ENCODE results near the gene TMCO2.

Gene TMCO2

DNA sequence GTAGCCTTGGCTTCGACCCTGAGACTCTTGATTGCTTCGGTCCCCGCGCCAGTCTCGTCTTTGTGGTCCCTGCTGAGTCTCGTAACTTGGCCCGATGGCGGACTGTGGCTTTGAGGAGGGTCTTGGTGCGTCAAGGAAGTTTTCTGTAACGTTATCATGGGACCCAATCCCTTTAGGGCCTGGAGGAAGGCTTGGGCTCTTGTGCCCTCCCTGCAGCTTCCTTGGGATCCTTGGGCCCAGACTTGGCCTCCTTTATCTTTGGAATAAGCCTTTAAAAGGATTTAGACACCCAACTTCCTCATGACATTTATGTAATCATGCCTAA is 10.7 kb downstream of the TMCO2 start:
- DNase-seq = no peak

DNA sequence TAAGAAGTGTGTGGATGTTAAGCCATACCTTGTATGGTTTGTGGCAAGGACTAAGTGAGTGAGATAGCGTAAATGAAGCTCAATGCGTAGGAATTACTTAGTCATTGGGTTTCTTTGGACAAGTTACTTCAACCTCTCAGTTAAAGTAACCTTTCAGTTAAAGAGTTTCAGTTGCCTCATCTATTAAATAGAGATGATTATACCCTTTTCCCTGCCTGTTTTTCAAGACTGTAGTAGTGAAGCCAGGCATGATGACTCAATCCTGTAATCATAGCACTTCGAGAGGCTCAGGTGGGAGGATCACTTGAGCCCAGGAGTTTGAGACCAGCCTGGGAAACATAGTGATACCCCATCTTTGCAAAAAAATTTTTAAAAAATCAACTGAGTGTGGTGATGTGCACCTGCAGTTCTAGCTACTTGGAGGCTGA is 16.6 kb downstream of the TMCO2 start:
- DNase-seq = no peak

DNA sequence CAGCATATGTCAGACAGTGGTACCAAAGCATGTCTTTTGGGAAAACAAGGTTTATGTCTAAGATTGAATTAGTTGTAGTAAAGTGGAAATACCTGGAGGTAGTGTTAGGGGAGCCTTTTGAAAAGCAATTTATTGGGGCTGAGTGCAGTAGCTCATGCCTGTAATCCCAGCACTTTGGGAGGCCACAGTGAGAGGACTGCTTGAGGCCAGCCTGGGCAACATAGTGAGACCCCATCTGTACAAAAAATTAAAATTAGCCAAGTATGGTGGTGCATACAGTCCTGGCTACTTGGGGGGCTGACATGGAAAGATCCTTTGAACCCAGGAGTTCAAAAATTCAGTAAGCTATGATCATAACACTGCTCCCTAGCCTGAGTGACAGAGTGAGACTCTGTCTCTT is 17.6 kb downstream of the TMCO2 start:
- no peak for DNase-seq

DNA sequence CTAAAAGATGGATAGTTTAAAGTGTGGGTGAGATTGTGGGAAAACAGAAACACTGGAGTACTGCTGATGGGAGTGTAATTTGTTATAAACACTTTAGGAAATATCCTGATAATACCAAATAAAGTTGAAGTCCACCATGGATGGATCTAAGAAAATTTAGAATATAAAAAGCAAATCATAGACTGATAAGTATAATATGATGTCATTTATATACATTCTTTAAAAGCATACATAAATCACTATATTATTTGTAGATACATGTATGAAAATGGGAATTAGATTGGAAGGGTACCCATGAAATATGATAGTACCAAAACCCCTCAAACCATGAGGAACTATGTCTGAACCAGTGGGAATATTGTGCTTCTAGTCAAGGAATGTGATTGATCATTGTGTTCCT is 18.2 kb downstream of the TMCO2 start:
- DNase-seq = no peak

DNA sequence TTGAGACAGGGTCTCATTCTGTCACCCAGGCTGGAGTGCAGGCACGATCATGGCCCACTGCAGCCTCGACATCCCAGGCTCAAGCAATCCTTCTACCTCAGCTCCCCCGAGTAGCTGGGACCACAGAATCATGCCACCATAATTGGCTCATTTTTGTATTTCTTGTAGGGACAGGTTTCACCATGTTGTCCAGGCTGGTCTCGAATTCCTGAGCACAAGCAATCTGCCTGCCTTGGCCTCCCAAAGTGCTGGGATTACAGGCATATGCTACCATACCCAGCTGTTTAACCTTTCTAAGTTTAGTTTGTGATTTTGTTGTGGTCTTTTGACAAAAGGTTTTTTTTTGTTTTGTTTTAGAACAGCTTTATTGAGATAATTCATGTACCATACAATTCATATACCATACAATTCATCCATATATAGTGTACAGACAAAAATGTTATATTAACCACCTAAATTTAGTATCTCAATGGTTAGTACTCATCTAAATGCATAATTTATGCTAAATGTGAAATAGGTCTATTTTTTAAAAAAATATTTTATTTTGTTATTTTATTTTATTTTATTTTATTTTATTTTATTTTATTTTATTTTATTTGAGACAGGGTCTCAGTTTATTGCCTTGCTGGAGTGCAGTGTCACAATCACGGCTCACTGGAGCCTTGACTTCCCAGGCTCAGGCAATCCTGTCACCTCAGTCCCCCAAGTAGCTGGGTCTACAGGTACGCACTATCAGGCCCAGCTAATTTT is 19.2 kb downstream of the TMCO2 start:
- DNase-seq = no peak

DNA sequence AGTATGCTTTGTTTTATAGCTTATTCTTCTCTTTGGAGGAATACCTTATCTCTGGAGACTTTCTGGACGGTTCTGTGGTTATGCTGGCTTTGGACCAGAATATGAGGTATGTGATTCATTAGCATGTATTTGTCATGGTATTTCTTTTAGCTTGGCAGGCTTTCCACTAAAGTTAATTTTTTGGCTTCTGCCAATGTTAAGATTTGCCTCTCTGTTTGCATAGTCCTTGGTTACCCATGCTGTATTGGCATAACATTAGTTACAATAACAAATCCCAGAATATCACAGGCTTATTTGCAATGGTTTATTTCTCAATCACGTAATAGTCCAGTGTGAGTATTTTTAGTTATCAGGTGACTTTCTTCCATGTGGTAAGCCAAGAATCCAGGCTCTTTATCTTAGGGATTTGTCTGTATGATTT is 20.0 kb downstream of the TMCO2 start:
- DNase-seq = no peak

DNA sequence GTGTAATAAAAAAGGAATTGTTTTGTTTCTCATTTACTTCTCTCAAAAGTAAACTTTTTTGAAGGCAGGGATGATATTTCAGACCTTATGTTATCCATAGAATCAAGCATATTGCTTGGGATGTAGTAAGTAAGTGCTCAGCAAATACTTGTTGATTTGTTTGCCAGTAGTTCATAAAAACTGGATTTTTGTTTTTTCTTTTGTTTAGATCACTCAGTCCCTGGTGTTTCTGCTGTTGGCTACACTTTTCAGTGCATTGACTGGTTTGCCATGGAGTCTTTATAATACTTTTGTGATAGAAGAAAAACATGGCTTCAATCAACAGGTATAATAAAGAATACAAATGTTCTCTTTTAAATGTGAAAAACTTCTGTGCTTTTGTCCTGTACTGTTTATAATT is 20.5 kb downstream of the TMCO2 start:
- no peak for DNase-seq

DNA sequence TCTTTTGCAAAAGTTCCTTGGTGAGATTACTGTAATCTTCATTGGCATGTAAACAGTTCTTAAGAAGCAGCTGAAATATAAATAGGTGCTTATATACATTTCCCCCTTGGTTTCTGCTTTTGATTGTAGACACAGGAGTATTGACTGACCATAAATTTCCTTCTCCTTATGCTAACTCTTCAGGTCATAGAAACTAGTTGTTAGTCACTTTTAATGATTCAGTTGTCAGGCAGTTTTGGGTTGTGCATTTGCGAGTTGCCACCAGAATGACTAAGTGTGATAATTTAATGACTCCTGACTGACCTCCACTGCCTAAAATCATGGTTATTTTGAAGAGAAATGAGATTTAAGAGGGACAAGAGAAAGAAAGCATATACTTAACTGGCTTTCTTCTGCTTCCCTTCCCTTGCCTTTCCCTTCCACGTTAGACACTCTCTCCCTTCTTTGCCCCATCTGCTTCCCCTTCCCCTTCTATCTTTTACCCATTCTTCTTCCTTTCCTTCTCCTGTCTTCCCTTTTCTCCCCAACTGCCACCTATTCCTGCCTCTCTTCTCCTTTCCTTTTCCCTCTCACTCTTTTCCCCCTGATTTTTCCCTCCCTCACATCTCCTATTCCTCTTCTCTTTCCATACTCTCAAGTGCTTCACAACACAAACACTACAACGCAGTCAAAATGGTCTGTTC is 22.6 kb downstream of the TMCO2 start:
- DNase-seq = no peak

DNA sequence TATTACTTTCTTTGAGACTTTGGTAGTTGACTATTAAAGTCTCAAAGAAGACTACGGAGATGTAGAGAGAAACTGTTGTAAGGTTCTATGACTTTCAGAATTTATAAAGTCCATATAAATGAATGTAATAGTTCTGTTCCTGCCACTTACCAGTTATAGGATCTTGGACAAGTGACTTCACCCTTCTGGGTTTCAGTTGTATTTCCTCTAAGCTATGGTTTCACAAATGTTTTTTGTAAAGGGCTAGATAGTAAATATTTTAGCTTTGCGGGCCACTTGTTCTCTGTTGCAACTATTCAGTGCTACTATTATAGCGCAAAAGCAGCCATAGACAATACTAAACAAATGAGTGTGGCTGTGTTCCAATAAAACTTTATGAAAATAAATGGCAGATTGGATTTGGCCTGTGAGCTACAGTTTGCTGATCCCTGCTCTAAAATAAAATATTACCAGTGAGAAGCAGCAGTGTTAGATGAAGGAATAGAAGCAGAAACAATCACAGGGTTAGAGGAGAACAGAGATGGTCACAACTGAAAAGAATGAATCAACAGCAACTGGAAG is 25.0 kb downstream of the TMCO2 start:
- no peak for DNase-seq

DNA sequence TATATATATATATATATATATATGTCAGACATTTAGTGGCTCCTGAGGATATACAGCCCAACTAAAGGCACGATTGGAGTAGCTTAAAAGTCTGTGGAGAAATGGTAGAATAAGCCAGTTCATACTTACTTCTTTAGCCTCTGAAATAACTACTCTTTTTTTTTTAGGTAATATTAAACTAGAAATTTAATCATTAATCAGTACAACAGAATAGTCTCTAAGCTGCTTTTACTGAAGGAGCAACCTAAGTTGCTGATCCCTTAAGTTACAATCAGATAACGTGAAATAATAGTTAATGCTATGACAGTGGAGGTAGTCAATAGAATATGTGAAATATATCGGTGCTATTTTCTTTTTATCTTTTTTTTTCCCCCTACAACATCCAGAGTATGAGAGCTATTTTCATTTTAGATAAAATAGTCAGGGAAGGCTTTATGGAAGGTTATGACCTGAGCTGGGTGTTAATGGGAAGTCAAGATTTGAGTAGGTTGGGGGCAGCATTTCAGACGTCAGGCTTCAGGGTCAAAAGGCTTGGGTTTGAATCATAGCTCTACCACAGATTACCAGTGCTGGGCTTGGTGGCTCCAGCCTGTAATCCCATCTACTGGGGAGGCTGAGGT is 25.9 kb downstream of the TMCO2 start:
- no peak for DNase-seq

DNA sequence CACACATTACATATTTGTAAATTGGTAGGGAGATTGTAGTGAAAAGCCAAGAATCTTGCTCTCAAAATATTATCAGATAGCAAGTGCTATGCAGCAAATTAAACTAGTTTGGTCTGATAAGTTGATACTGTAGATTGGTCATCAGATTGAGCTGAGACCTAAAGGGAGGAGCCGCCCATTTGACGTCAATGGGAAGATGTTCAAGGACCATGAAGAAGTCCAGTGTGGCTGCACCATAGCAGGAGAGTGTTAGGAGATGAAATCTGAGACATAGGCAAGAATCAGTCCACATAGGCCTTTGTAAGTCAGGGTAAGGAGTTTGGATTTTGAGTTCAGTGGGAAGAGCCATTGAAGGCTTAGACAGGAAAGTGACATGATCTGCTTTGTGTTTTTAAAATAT is 26.6 kb downstream of the TMCO2 start:
- DNase-seq = no peak

DNA sequence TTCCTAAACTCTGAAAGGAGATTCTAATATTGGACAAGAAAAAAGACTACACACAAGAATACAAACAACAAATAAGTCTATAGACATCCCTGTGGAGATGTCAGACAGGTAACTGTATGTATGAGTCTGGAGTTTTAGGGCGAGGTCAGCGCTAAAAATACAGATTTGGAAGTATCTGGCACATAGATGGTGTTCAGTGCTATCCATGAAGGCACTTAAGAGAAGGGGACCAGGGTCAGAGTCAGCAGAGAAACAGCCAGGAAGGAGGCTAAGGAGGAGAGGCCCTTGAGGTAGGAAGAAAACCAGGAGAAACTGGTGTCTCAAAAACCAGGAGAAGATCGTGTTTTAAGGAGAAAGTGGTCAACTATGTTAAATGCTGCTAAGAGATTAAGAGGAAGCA is 28.4 kb downstream of the TMCO2 start:
- no peak for DNase-seq

DNA sequence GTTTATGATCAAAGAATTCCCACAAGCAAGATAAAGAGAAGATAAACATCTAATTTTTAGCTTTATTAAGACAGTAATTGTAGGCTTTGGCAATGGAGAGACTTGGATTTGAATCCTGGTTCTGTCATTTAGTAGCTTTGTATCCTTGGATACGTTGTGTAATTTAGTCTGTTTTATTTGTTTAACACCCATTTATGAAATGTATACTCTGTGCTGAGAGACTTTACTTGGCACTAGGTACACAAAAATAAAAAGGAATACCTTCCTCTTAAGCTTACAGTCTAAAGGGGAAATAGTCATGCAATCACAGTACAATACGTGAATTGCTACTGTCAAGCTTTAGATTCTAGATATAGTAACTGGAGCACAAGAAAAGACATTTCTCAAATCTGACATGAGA is 34.1 kb downstream of the TMCO2 start:
- no peak for DNase-seq

DNA sequence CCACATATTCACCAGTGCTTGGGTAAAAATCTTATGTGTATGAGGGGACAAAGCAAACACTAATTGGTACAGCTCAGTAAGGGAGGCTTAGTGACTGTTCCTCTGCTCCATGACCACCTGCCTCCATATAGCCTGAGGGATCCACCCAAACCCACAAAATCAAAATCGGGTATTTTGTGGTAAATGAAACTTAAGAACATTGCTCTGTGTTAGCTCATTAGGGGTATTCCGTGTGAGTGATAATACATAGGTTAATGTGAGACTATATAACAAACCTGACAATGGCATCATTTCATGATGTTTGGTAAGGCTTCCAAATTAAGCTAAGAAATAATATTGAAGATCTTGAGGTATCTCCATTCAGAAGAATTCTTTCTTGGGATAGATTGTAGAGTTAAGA is 43.6 kb downstream of the TMCO2 start:
- DNase-seq = no peak

DNA sequence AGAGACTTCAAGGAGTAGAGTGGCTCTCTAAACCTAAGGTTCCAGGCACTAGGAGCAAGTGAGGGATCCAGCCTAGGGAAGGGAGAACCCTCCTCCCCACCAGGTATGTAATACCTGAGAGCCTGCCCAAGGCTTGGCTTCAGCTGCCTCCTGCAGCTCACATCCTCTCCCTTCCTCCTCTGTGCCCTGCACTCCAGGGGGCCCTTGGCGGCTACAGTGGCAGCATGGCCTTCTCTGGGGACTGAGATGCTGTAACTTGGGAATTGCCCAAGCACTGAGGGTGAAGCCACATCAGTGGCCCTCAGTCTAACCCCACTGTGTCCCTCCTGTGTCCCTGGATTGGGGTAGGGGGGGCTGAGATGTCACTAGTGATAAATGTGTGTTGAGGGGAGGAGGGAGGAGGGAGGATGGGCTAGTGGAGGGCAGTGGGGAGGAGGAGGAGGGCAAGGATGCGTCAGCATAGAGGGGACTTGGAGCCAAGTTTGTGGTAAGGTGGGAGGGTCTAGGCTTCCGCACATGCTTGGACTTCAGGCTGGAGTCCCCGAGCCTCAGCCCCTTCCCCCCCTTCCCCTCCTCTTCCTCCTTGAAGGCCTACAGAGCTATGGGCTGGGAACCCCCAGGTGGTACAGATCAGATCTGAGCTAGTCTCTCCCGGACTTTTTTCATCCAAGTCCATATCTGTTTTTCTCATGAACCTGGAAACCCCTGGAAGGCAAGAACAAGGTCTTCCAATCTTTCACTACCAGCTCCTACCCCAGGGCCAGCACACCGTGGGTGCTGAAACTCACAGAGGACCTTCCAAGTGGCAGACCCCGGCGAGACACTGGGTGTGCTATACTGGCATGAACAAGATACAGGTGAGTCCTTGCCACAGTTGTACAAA is 51.9 kb downstream of the TMCO2 start:
- DNase-seq = no peak

DNA sequence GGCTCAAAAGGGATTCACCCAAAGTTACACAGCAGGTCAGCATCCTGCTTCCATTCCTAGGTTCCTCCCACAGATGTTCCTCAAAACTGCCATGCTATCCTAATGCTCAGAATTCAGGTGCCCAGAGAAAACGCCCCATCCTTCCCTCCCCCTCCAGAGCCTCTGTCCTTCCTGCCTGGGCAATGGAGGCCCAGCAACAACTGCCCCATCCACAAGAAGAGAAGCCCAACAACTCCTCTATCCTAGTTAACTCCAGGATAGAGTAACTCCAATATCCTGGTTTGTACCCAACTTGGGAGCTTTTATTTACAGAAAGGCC is 52.5 kb downstream of the TMCO2 start:
- DNase-seq = no peak

DNA sequence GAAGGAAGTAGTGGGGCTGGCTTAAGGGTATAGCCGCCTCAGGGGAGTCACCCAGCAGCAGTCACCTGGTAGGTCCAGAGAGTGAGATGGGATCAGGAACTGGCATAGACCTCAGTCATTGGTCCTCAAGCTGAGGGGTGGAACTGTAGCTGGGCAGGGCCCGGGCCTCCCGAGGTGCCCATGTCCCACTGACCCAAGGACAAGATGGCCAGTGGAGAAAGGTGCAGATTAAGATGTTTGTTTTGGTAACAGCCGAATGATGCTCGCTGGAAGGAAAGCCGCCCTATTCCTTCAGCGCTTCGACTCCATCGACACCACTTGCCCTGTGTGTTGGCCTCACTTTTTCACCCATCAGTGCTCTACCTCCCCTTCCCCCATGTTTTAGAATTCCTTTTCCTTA is 52.9 kb downstream of the TMCO2 start:
- DNase-seq = no peak

DNA sequence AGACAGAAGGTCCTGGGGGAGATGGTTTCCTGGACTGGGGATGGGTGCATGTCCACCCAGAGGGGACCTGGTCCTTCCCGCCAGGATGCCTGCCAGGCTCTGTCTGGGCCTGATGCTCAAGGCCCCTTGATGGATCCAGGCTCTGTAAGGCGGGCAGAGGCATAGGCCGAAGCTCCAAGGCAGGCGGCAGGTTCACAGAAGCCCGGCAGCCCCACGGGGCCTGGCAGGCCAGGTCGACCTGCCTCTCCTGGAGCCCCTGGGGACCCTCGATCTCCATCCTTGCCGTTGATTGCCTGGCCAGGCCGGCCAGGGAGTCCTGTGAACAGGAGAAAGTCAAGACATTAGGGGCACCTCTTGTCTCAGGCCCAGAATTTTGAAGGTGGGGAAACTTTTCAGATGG is 53.3 kb downstream of the TMCO2 start:
- no peak for DNase-seq
